UCSD-AML1 (cell line): ENCODE measurements around the gene GALNT12.

Experiments
- DNase-seq: peaks from one replicate; lab custom pipeline; 2025; ENCODE audit not compliant: unreplicated experiment; lab: John Stamatoyannopoulos, UW

GALNT12 gene

GRCh38 chr9:98830554-98830953 lies 23.1 kb downstream of the GALNT12 start:
- no peak for DNase-seq

- DNase-seq, result no peak
These were observed 24.2 kb downstream of the GALNT12 start for GRCh38 chr9:98831696-98832095.

- DNase-seq, result no peak
These were observed 25.3 kb downstream of the GALNT12 start for GRCh38 chr9:98832768-98833089.

- DNase-seq, result no peak
These were observed 25.9 kb downstream of the GALNT12 start for GRCh38 chr9:98833090-98833956.

GRCh38 chr9:98834386-98834785 lies 26.9 kb downstream of the GALNT12 start:
- no peak for DNase-seq

GRCh38 chr9:98836206-98836605 lies 28.7 kb downstream of the GALNT12 start:
- no peak for DNase-seq

GRCh38 chr9:98837516-98837915 lies 30.0 kb downstream of the GALNT12 start:
- DNase-seq, result no peak

GRCh38 chr9:98838155-98838867 lies 30.8 kb downstream of the GALNT12 start:
- no peak for DNase-seq

GRCh38 chr9:98838868-98839565 lies 31.5 kb downstream of the GALNT12 start:
- no peak for DNase-seq

GRCh38 chr9:98839724-98840123 lies 32.3 kb downstream of the GALNT12 start:
- DNase-seq, result no peak

- DNase-seq, result no peak
These were observed 35.0 kb downstream of the GALNT12 start for GRCh38 chr9:98842510-98842909.

GRCh38 chr9:98846081-98846480 lies 38.6 kb downstream of the GALNT12 start:
- DNase-seq, result no peak

- no peak for DNase-seq
These were observed 39.4 kb downstream of the GALNT12 start for GRCh38 chr9:98846879-98847278.

- DNase-seq, result peak; percentile 76
These were observed 41.1 kb downstream of the GALNT12 start for GRCh38 chr9:98848450-98849149.

- no peak for DNase-seq
These were observed 42.1 kb downstream of the GALNT12 start for GRCh38 chr9:98849563-98849962.

- DNase-seq, result no peak
These were observed 43.6 kb downstream of the GALNT12 start for GRCh38 chr9:98850851-98851729.

- DNase-seq, result no peak
These were observed 44.4 kb downstream of the GALNT12 start for GRCh38 chr9:98851730-98852459.

- no peak for DNase-seq
These were observed 44.9 kb downstream of the GALNT12 start for GRCh38 chr9:98852460-98852734.

GRCh38 chr9:98852961-98853360 lies 45.5 kb downstream of the GALNT12 start:
- DNase-seq, result no peak

GRCh38 chr9:98854266-98854665 lies 46.8 kb downstream of the GALNT12 start:
- no peak for DNase-seq
